Adrenal gland (tissue), 12 donors: ENCODE results near the gene TARS3. TPM values are rescaled to one million over a fixed set of nuclear protein-coding genes. Genes with fewer than 3 reads are reported as not detected.
"Not testable (repeated sequence)": the region's sequence is repeated elsewhere in the genome, so short reads cannot be mapped to it uniquely, and the experiment has no call there.

ENCODE experiments used
- DNase-seq, 7 donors: peaks; one replicate each; pipeline ENCODE4 v3.0.0-alpha.2; 2019 to 2020
- H3K27ac ChIP-seq, 5 donors: fragments of 200-600 bp; sonication (generic) in 4 of 5; 1 replicate in 3 of 5; 2 replicates in 2 of 5; pipeline versions ENCODE4 v1.5.1 to v1.8.0; 2016 to 2020; ENCODE audit warnings: mild to moderate bottlenecking in 1 of 5
- H3K27me3 ChIP-seq: fragments of 200-600 bp; 2 replicates; pipeline ENCODE4 v1.8.0; 2021
- H3K36me3 ChIP-seq, 2 donors: fragments of 200-600 bp; replicated peaks in 1 of 2; 1 replicate in 1 of 2; 2 replicates in 1 of 2; pipeline versions ENCODE4 v1.5.1 to v1.8.0; 2018 to 2022
- H3K4me1 ChIP-seq, 2 donors: fragments of 200-600 bp; replicated peaks in 1 of 2; 1 replicate in 1 of 2; 2 replicates in 1 of 2; pipeline versions ENCODE4 v1.5.1 to v1.8.0; 2018 to 2021
- H3K4me3 ChIP-seq, 4 donors: fragments of 200-600 bp; sonication (generic) in 3 of 4; one replicate each; pipeline ENCODE4 v1.5.1; 2016 to 2018
- H3K9me3 ChIP-seq, 3 donors: fragments of 200-600 bp; sonication (generic) in 1 of 3; replicated peaks in 1 of 3; 1 replicate in 2 of 3; 2 replicates in 1 of 3; pipeline versions ENCODE4 v1.5.1 to v1.8.0; 2016 to 2021
- POLR2A ChIP-seq, 2 donors: fragments of 450-650 bp; IDR thresholded peaks; one replicate each; pipeline ENCODE4 v1.6.1; 2017; ENCODE audit warnings: antibody characterized with exemption in 2 of 2, mild to moderate bottlenecking in 2 of 2, moderate library complexity in 1 of 2
- WGBS, 4 donors: extraction: QIAGEN DNeasy Blood & Tissue Kit in 2 of 4; methylation state at CpG; one replicate each; pipeline versions ENCODE4 v1.1.5 to v1.1.7; 2013 to 2017; 5-methylcytosine and 5-hydroxymethylcytosine counted together
- intact Hi-C, 2 donors: fragments of 100-400 bp; cut with DNase I; formaldehyde crosslinking; loops; one replicate each; pipeline versions ENCODE4 v1.14.1 to v1.15.0; 2022 to 2023
- polyA plus RNA-seq, 3 donors: library from polyadenylated mRNA; stranded (reverse); fragments of 200-250 nt in 2 of 3; fragments of 350-450 nt in 1 of 3; fragmentation: Illumina TruSeq in 1 of 3; extraction: RNeasy Lipid Tissue Mini Kit (QIAGEN cat#74804) in 1 of 3; gene quantifications; one replicate each; pipeline ENCODE4 v1.2.3, GENCODE V29; 2013 to 2014
- total RNA-seq, 9 donors: library from RNA; depleted of rRNA in 4 of 9; stranded (reverse); fragments of >200 nt in 4 of 9; fragments of 120-200 nt in 1 of 9; fragmentation: NEBNext Ultra II Directional in 1 of 9; extraction: Animal tissue kit (Norgen Biotek cat#: 25700) in 1 of 9; gene quantifications; one replicate each; pipeline versions ENCODE4 v1.1.0 to v1.2.4, GENCODE V29; 2013 to 2023
- TF ChIP-seq, protein P1 (sequence below), 6 experiments: fragments of 450-650 bp in 4 of 6; fragments of 200-600 bp in 2 of 6; sonication (generic) in 1 of 6; IDR thresholded peaks; 1 replicate in 5 of 6; 2 replicates in 1 of 6; pipeline versions ENCODE4 v1.5.1 to v1.8.0; 2016 to 2021; ENCODE audit warnings: antibody characterized with exemption in 6 of 6, mild to moderate bottlenecking in 2 of 6, moderate library complexity in 1 of 6
- donor health status: healthy with polysubstance abuse.
- donor health status: Bipolar disorder and iron deficiency.
- donor health status: DM: yes; HTN: yes; CAD: no.
- donor health status: DM: no; HTN: no; CAD: no.
- donor health status: DM: no; HTN: no; CAD: no.
- donor health status: DM: yes; HTN: yes; CAD: no.

The TARS3 gene
- total and polyA plus RNA-seq, 12 donors = 4.8 to 28.5 (median 14.1) TPM

DNA sequence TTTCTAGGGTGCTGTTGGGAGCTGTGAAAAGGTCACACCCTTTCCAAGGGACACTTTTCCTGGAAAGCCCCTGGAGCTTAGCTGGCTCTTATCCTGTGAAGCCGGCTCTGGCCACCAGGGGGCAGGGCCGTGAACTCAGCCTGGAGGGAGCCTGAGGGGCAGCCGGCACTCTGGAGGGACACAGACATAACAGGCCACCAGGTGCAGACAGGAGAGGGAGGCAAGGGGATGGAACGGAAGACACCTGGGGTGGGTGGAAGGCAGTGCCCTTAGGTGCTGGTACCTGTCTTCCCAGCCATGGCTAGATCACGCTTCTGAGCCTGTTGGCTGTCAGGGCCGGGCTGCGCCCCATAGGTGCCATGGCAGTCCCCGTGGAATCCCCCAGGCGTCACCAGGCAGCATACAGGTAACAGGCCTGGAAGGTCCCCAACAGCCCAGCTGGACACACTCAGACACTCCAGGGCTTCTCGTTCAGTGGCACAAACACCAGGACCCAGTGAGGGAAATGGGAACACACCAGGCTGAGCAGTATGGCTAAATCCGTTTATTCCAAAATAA lies 42.9 kb upstream of the TARS3 start:
- H3K27ac ChIP-seq, H3K27me3 ChIP-seq, H3K4me1 ChIP-seq, H3K36me3 ChIP-seq, intact Hi-C loops, H3K9me3 ChIP-seq, DNase-seq, H3K4me3 ChIP-seq: not testable (repeated sequence)
- WGBS, 4 donors = 81 to 89% (median 84%) methylated on average over 3 to 8 of the region's 11 CpGs
- TF ChIP-seq, protein P1, sequence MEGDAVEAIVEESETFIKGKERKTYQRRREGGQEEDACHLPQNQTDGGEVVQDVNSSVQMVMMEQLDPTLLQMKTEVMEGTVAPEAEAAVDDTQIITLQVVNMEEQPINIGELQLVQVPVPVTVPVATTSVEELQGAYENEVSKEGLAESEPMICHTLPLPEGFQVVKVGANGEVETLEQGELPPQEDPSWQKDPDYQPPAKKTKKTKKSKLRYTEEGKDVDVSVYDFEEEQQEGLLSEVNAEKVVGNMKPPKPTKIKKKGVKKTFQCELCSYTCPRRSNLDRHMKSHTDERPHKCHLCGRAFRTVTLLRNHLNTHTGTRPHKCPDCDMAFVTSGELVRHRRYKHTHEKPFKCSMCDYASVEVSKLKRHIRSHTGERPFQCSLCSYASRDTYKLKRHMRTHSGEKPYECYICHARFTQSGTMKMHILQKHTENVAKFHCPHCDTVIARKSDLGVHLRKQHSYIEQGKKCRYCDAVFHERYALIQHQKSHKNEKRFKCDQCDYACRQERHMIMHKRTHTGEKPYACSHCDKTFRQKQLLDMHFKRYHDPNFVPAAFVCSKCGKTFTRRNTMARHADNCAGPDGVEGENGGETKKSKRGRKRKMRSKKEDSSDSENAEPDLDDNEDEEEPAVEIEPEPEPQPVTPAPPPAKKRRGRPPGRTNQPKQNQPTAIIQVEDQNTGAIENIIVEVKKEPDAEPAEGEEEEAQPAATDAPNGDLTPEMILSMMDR (IDR thresholded peaks at IDR 0.05) = peak in 1 of 6 experiments; percentile 14

DNA sequence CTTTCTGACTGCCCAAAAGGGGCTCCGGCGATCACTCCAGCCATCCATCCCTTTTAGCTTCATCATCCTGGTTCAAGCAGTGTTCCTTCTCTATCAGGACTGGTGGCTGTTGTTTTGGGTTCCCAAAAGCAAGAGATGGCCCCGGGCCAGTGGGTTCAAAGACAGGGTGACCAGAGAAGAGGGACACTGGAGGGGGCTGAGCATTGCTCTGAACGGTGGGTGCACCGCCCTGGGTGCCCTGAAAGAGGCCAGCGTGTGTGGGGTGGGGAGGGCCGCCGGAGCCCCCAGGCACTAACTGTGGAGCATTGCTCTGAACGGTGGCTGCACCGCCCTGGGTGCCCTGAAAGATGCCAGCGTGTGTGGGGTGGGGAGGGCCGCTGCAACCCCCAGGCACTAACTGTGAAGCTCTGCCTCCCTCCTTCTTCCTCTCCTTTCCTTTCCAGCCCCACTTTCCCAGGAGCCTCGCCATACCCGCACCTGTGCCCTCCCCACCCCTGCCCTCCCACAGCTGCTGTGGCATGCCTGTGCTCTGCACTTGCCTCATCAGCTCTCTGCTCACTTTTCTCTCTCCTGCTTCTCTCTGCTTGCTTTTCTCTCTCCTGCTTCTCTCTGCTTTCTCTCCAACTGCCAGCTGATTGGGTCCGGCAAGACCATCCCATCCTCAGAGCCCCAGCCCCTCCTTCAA lies 41.6 kb upstream of the TARS3 start:
- H3K4me1 ChIP-seq = no peaks in the 10 kb centered on the region
- no peak for DNase-seq
- H3K27ac ChIP-seq = no peak overlapping the region
- H3K36me3 ChIP-seq = no peaks in the 10 kb centered on the region
- no peaks in the 10 kb centered on the region for H3K9me3 ChIP-seq
- WGBS, 4 donors = 78 to 92% (median 88%) methylated on average over 12 to 15 of the region's 15 CpGs
- H3K27me3 ChIP-seq = no peaks in the 10 kb centered on the region
- no peak for TF ChIP-seq POLR2A (IDR thresholded peaks at IDR 0.05)
- intact Hi-C loops = no loop called here
- no peak overlapping the region for H3K4me3 ChIP-seq

DNA sequence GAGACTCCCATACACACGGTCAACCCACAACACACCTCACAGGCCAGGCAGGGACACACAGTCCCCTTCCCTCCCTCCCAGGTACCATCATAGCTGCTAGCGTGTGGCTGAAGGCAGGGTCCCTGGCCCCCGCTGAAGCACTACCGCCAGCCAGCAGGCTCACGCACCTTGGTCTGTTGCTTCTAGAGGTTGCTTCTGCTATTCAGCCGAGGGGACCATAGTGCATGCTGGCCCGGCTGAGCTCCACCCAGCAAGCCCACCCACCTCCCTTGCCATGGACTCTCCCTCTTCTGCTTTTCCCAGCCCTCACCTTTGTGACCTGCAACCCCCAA lies 41.0 kb upstream of the TARS3 start:
- H3K4me1 ChIP-seq, DNase-seq, H3K36me3 ChIP-seq, intact Hi-C loops, H3K9me3 ChIP-seq, H3K27me3 ChIP-seq, H3K27ac ChIP-seq, H3K4me3 ChIP-seq: not testable (repeated sequence)
- 90 to 94% (median 91%) methylated on average over 5 to 7 of the region's 7 CpGs for WGBS, 4 donors

DNA sequence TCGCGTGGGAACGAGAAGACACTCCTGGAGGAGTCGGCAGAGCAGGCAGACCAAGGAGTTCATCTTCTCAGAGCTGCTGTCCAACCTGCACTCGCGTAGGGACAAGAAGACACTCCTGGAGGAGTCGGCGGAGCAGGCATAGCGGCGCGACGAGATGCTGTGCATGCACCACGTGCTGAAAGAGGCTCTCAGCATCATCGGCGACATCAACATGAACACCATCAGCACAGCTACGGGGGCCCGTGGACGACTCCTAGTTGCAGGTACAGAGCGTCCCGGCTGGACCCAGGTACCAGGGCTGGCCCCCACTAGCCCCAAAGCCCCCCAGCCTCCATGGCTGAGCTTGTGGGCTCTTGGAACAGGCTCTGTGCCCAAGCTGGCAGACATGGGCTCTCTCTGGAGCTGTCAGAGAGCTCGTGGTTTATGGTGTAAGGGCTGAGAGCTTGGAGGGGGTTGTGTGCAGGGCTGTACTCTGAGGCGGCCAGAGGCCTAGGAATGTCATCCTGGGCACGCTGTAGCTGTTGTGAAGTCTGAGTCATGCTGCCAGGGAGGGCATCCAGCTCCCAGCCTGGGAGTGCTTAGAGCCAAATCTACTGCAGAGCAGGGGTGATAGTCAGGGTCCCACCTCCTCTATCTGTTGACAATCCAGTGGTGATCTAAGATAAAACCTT lies 40.5 kb upstream of the TARS3 start:
- 83 to 89% (median 86%) methylated on average over 10 to 22 of the region's 23 CpGs for WGBS, 4 donors
- H3K27ac ChIP-seq, H3K9me3 ChIP-seq, intact Hi-C loops, H3K27me3 ChIP-seq, DNase-seq, H3K4me3 ChIP-seq, H3K4me1 ChIP-seq, H3K36me3 ChIP-seq: not testable (repeated sequence)

DNA sequence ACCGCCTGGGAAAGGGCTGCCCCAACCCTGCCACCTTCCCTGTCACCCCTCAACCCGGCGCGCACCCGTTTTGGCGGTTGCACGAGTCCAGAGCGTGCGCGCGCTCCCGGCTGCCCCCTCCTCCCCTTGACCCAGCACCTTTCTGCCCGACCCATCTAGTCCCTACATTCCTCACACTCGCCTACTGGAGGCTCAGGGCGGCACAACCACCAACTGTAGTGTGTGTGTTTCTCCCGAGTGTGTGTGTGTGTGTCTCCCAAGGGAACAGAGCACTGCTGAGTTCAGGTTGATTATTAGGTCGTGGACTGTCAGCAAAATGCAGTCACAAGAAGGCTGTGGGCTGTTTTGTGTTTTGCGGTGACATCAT lies 22.4 kb upstream of the TARS3 start:
- intact Hi-C loops, H3K4me3 ChIP-seq, H3K36me3 ChIP-seq, H3K9me3 ChIP-seq, H3K4me1 ChIP-seq, DNase-seq, H3K27me3 ChIP-seq, H3K27ac ChIP-seq: not testable (repeated sequence)
- WGBS, 4 donors = no CpG with 5 or more reads among the region's 18 CpGs

DNA sequence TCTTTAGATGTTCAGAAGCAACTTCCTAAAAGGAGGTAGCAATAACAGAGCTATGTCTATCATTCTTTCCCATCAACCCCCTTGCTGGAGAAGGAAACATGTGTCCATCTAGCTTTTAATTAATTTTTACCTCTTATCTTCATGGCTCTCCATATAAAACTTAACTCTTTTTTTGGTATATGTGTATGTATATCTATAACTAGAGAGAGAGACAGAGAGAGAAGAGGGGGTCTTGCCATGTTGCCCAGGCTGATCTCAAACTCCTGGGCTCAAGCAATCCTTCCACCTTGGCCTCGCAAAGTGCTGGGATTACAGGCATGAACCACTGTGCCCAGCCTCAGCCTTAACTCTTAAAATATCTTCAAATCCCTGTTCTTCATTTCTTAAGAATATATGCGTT lies 10.6 kb upstream of the TARS3 start:
- intact Hi-C loops, DNase-seq: not testable (repeated sequence)
- 93 to 100% (median 95%) methylated on average over 2 of the region's 2 CpGs for WGBS, 4 donors

DNA sequence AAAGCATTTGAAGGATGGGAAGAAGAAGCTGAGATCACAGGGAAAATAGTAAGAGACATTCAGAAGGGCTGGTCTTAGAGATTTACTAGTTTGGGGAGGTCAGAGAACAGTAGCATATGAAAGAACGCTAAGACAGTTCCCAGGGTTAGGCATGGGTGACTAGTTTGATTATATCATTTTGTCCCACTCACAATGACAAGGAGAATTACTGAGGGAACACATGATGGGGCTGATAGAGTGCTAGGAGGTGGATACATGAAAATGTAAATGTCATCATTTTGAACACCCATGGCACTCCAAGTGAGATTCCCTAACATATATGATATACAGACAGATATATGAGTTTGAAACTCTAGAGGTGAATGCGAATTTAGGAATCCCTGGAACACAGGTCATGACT lies 9.3 kb upstream of the TARS3 start:
- Histone ChIP-seq H3K4me1 (no peaks in the 10 kb centered on the region), H3K36me3 (no peaks in the 10 kb centered on the region), H3K4me3 (no peak overlapping the region), H3K27ac (no peak overlapping the region), H3K27me3 (no peaks in the 10 kb centered on the region), H3K9me3 (no peaks in the 10 kb centered on the region)
- WGBS, 4 donors = 84 to 90% (median 88%) methylated on average over 2 of the region's 2 CpGs
- TF ChIP-seq, protein P1 (IDR thresholded peaks at IDR 0.05) = no peak
- TF ChIP-seq POLR2A (IDR thresholded peaks at IDR 0.05) = no peak
- no peak for DNase-seq
- intact Hi-C loops = no loop called here

More for the DNA sequence above, 10.6 kb upstream of the TARS3 start:
- not testable (repeated sequence) for H3K4me3 ChIP-seq, H3K27ac ChIP-seq, H3K4me1 ChIP-seq, H3K36me3 ChIP-seq, H3K9me3 ChIP-seq, H3K27me3 ChIP-seq
